H9 (cell line): Measurements from ENCODE around the gene NOL7. TPM values are rescaled to one million over a fixed set of nuclear protein-coding genes. Genes with fewer than 3 reads are reported as not detected.

Source experiments
- DNase-seq: peaks from one replicate; pipeline ENCODE4 v3.0.0-alpha.2; 2017
- H2AFZ ChIP-seq: one replicate; pipeline ENCODE4 v1.6.1; 2013; ENCODE audit warnings: mild to moderate bottlenecking, low read length, control low read depth, moderate library complexity
- H2AK5ac ChIP-seq: 2 replicates; pipeline ENCODE4 v1.6.1; 2013; ENCODE audit warnings: low read length, control low read depth, mixed read lengths; ENCODE audit not compliant: insufficient read length
- H2BK120ac ChIP-seq: one replicate; pipeline ENCODE4 v1.6.1; 2013; ENCODE audit warnings: low read depth, mild to moderate bottlenecking, low read length, control low read depth, inconsistent platforms; ENCODE audit not compliant: poor library complexity, severe bottlenecking
- H2BK12ac ChIP-seq: 2 replicates; pipeline ENCODE4 v1.6.1; 2013; ENCODE audit warnings: low read length, control low read depth, mixed read lengths, low read depth; ENCODE audit not compliant: insufficient read length
- H2BK15ac ChIP-seq: 2 replicates; pipeline ENCODE4 v1.6.1; 2013; ENCODE audit warnings: low read depth, low read length, control low read depth
- H2BK20ac ChIP-seq: one replicate; pipeline ENCODE4 v1.6.1; 2013; ENCODE audit warnings: low read depth, mild to moderate bottlenecking, low read length, control low read depth, inconsistent platforms; ENCODE audit not compliant: poor library complexity, severe bottlenecking
- H2BK5ac ChIP-seq: 2 replicates; pipeline ENCODE4 v1.6.1; 2013; ENCODE audit warnings: low read length, control low read depth, mixed read lengths; ENCODE audit not compliant: insufficient read length
- H3K14ac ChIP-seq: 2 replicates; pipeline ENCODE4 v1.6.1; 2013; ENCODE audit warnings: low read length, control low read depth; ENCODE audit not compliant: insufficient read depth
- H3K18ac ChIP-seq: 2 replicates; pipeline ENCODE4 v1.6.1; 2013; ENCODE audit warnings: low read depth, mild to moderate bottlenecking, mixed read lengths, low read length, control low read depth; ENCODE audit not compliant: insufficient read length
- H3K23ac ChIP-seq: 2 replicates; pipeline ENCODE4 v1.6.1; 2013; ENCODE audit warnings: low read length, control low read depth, mixed read lengths, low read depth; ENCODE audit not compliant: insufficient read length
- H3K23me2 ChIP-seq: 2 replicates; pipeline ENCODE4 v1.6.1; 2013; ENCODE audit warnings: low read depth, mild to moderate bottlenecking, mixed read lengths, low read length, control low read depth; ENCODE audit not compliant: insufficient read length, poor library complexity, severe bottlenecking
- H3K27ac ChIP-seq: 2 replicates; pipeline ENCODE4 v1.5.1; 2013; ENCODE audit warnings: low read length, control low read depth, mixed read lengths, low read depth; ENCODE audit not compliant: insufficient read length
- H3K27me3 ChIP-seq: 2 replicates; pipeline ENCODE4 v1.6.1; 2013; ENCODE audit warnings: low read length, control low read depth, inconsistent platforms; ENCODE audit not compliant: insufficient read depth
- H3K4ac ChIP-seq: 2 replicates; pipeline ENCODE4 v1.6.1; 2013; ENCODE audit warnings: low read depth, mild to moderate bottlenecking, control low read depth, inconsistent platforms, low read length, moderate library complexity
- H3K4me1 ChIP-seq: 2 replicates; pipeline ENCODE4 v1.6.1; 2013; ENCODE audit warnings: low read length, control low read depth, inconsistent platforms; ENCODE audit not compliant: insufficient read depth
- H3K4me2 ChIP-seq: 2 replicates; pipeline ENCODE4 v1.6.1; 2013; ENCODE audit warnings: low read length, control low read depth, mixed read lengths; ENCODE audit not compliant: insufficient read length, insufficient read depth
- H3K56ac ChIP-seq: 2 replicates; pipeline ENCODE4 v1.6.1; 2013; ENCODE audit warnings: low read depth, mild to moderate bottlenecking, mixed read lengths, low read length, control low read depth; ENCODE audit not compliant: insufficient read length
- H3K79me1 ChIP-seq: 2 replicates; pipeline ENCODE4 v1.6.1; 2013; ENCODE audit warnings: low read depth, mild to moderate bottlenecking, moderate library complexity, low read length, control low read depth, inconsistent platforms; ENCODE audit not compliant: insufficient read depth, poor library complexity, severe bottlenecking
- H3K79me2 ChIP-seq: 2 replicates; pipeline ENCODE4 v1.6.1; 2013; ENCODE audit warnings: low read length, control low read depth, inconsistent platforms; ENCODE audit not compliant: insufficient read depth
- H3K9ac ChIP-seq: 2 replicates; pipeline ENCODE4 v1.6.1; 2013; ENCODE audit warnings: low read length, control low read depth, mixed read lengths; ENCODE audit not compliant: insufficient read length; ENCODE audit errors: extremely low read depth
- H3K9me3 ChIP-seq: one replicate; pipeline ENCODE4 v1.6.1; 2013; ENCODE audit warnings: low read depth, low read length, inconsistent platforms; ENCODE audit not compliant: control insufficient read depth
- H3T11ph ChIP-seq: one replicate; pipeline ENCODE4 v1.6.1; 2013; ENCODE audit warnings: mild to moderate bottlenecking, low read length, control low read depth, inconsistent platforms
- H4K20me1 ChIP-seq: one replicate; pipeline ENCODE4 v1.6.1; 2013; ENCODE audit not compliant: control insufficient read depth, insufficient read length, insufficient read depth
- H4K5ac ChIP-seq: 2 replicates; pipeline ENCODE4 v1.6.1; 2013; ENCODE audit warnings: low read depth, mild to moderate bottlenecking, mixed read lengths, low read length, control low read depth; ENCODE audit not compliant: insufficient read length
- H4K8ac ChIP-seq: replicated peaks from 2 replicates; pipeline ENCODE4 v1.6.1; 2013; ENCODE audit warnings: low read length, control low read depth, mixed read lengths, low read depth; ENCODE audit not compliant: insufficient read length
- H4K91ac ChIP-seq: 2 replicates; pipeline ENCODE4 v1.6.1; 2013; ENCODE audit warnings: low read depth, mild to moderate bottlenecking, moderate library complexity, mixed read lengths, low read length, control low read depth; ENCODE audit not compliant: insufficient read length
- H3K27ac Mint-ChIP-seq, 3 experiments: 2 replicates in 2 of 3; 3 replicates in 1 of 3; pipeline ENCODE4 v1.8.0; 2020 to 2021; ENCODE audit warnings: mixed read lengths in 3 of 3, mild to moderate bottlenecking in 1 of 3, moderate library complexity in 1 of 3
- H3K27me3 Mint-ChIP-seq: 2 replicates; pipeline ENCODE4 v1.8.0; 2021; ENCODE audit warnings: low read depth, mild to moderate bottlenecking, moderate library complexity, mixed read lengths
- H3K36me3 Mint-ChIP-seq, 3 experiments: 2 replicates in 2 of 3; 3 replicates in 1 of 3; pipeline ENCODE4 v1.8.0; 2020 to 2021; ENCODE audit warnings: low read depth in 3 of 3, mixed read lengths in 3 of 3; ENCODE audit not compliant: insufficient read depth in 1 of 3
- H3K4me1 Mint-ChIP-seq, 2 experiments: 2 replicates each; pipeline ENCODE4 v1.8.0; 2020; ENCODE audit warnings: mixed read lengths in 2 of 2
- H3K4me3 Mint-ChIP-seq, 2 experiments: 2 replicates in 1 of 2; 3 replicates in 1 of 2; pipeline ENCODE4 v1.8.0; 2020 to 2021; ENCODE audit warnings: mild to moderate bottlenecking in 2 of 2, mixed read lengths in 2 of 2, moderate library complexity in 1 of 2
- H3K9me3 Mint-ChIP-seq, 2 experiments: 2 replicates in 1 of 2; 3 replicates in 1 of 2; pipeline ENCODE4 v1.8.0; 2020; ENCODE audit warnings: mild to moderate bottlenecking in 2 of 2, mixed read lengths in 2 of 2, moderate library complexity in 1 of 2
- WGBS: extraction: QIAGEN DNeasy Blood & Tissue Kit; methylation state at CpG from one replicate; pipeline ENCODE4 v1.1.7; 2013; ENCODE audit warnings: missing lambda C conversion rate, low lambda C conversion rate, mixed read lengths; ENCODE audit not compliant: insufficient read length; ENCODE audit errors: extremely low coverage; 5-methylcytosine and 5-hydroxymethylcytosine counted together
- total RNA-seq: library from RNA; stranded (reverse); gene quantifications from 2 replicates; pipeline ENCODE4 v1.2.1, GENCODE V29; 2021
- TF ChIP-seq, protein P1 (sequence below): fragments of 200-600 bp; sonication (generic); conservative IDR thresholded peaks from 3 replicates; pipeline ENCODE4 v1.8.0; 2021; ENCODE audit warnings: antibody characterized with exemption, mild to moderate bottlenecking

NOL7 gene
- total RNA-seq, 1 experiment from 2014 or later = 72.1 TPM

DNA sequence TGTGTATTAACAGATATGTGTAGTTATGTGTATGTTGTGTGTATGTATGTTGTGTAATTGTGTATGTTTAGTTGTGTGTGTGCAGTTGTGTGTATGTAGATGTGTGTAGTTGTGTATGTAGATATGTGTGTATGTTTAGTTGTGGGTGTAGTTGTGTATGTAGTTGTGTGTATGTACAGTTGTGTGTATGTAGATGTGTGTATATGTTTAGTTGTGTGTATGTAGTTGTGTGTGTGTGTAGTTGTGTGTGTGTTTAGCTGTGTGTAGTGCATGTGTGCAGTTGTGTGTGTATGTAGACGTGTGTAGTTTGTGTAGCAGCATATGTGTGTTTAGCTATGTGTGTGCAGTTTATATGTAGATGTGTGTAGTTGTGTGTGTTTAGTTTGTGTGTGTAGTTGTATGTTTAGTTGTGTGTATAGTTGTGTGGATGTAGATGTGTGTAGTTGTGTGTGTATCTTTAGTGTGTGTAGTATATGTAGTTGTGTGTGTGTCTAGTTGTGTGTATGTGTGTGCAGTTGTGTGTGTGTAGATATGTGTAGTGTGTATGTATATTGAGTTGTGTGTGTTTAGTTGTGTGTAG is 24.5 kb upstream of the NOL7 start:
- Histone ChIP-seq H3K79me2 (no peaks in the 10 kb centered on the region), H2AFZ (no peak overlapping the region), H3T11ph (no peak overlapping the region), H2AK5ac (no peak overlapping the region), H3K9ac (no peak overlapping the region), H3K56ac (no peak overlapping the region), H3K4me2 (no peak overlapping the region), H4K5ac (no peak overlapping the region), H3K9me3 (no peaks in the 10 kb centered on the region), H3K14ac (no peak overlapping the region), H4K8ac (no peak overlapping the region), H2BK5ac (no peak overlapping the region), H4K91ac (no peak overlapping the region), H3K27me3 (no peaks in the 10 kb centered on the region), H2BK20ac (no peak overlapping the region), H3K23ac (no peak overlapping the region), H2BK15ac (no peak overlapping the region), H3K18ac (no peak overlapping the region), H3K4ac (no peak overlapping the region), H3K23me2 (no peaks in the 10 kb centered on the region), H3K4me1 (no peaks in the 10 kb centered on the region), H4K20me1 (no peaks in the 10 kb centered on the region), H2BK120ac (no peak overlapping the region), H2BK12ac (no peak overlapping the region), H3K27ac (no peak overlapping the region), H3K79me1 (no peaks in the 10 kb centered on the region)
- no peaks in the 10 kb centered on the region for H3K9me3 Mint-ChIP-seq
- H3K4me3 Mint-ChIP-seq = no peak overlapping the region
- TF ChIP-seq, protein P1, sequence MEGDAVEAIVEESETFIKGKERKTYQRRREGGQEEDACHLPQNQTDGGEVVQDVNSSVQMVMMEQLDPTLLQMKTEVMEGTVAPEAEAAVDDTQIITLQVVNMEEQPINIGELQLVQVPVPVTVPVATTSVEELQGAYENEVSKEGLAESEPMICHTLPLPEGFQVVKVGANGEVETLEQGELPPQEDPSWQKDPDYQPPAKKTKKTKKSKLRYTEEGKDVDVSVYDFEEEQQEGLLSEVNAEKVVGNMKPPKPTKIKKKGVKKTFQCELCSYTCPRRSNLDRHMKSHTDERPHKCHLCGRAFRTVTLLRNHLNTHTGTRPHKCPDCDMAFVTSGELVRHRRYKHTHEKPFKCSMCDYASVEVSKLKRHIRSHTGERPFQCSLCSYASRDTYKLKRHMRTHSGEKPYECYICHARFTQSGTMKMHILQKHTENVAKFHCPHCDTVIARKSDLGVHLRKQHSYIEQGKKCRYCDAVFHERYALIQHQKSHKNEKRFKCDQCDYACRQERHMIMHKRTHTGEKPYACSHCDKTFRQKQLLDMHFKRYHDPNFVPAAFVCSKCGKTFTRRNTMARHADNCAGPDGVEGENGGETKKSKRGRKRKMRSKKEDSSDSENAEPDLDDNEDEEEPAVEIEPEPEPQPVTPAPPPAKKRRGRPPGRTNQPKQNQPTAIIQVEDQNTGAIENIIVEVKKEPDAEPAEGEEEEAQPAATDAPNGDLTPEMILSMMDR = no peak
- 100% methylated on average over 1 of the region's 1 CpG for WGBS
- peaks cover 7 to 37% (median 17%) of the 10 kb centered on the region in 3 experiments; a peak in 6 of 7 replicates for H3K36me3 Mint-ChIP-seq
- no peaks in the 10 kb centered on the region for H3K4me1 Mint-ChIP-seq
- DNase-seq = no peak
- H3K27ac Mint-ChIP-seq = no peak overlapping the region
- no peaks in the 10 kb centered on the region for H3K27me3 Mint-ChIP-seq
